ENCODE data around the gene POU6F1.

GRCh38 chr12:51242120-51242519 lies 24.3 kb upstream of the POU6F1 start:
- TF ChIP-seq CTCF (conservative IDR thresholded peaks at IDR 0.05 in 1 of 2, IDR thresholded peaks at IDR 0.05 in 1 of 2; ENCODE audit: extremely low read depth in 1 of 2, insufficient read depth in 1 of 2, low read depth in 1 of 2, low read length in 2 of 2) (no peak), EZH2 (IDR thresholded peaks at IDR 0.05; ENCODE audit: borderline replicate concordance, low read length) (no peak)
